AG04450 (cell line): ENCODE measurements around the gene ARHGAP26. TPM values are rescaled to one million over a fixed set of nuclear protein-coding genes. Genes with fewer than 3 reads are reported as not detected.

Experiments
- CTCF ChIA-PET: fragments of 300-600, 350-600 bp; formaldehyde crosslinking; extraction: SDS; loops from one replicate; lab custom pipeline; 2022; ENCODE audit warnings: antibody characterized with exemption, inconsistent platforms; lab: Charles Lee
- POLR2A ChIA-PET: fragments of 350-600 bp; formaldehyde crosslinking; extraction: SDS; loops from one replicate; lab custom pipeline; 2021; ENCODE audit warnings: antibody characterized with exemption, inconsistent platforms; lab: Yijun Ruan, JAX
- DNase-seq: peaks from one replicate; pipeline ENCODE4 v3.0.0-alpha.2; 2011; ENCODE audit warnings: low read depth, low spot score
- H3K27ac ChIP-seq: one replicate; pipeline ENCODE4 v1.5.1; 2012; ENCODE audit warnings: low read depth, low read length, control low read depth
- H3K27me3 ChIP-seq: one replicate; pipeline ENCODE4 v1.6.0; 2012; ENCODE audit warnings: low read length; ENCODE audit not compliant: control insufficient read depth, insufficient read depth
- H3K4me3 ChIP-seq: 2 replicates; pipeline ENCODE4 v1.5.1; 2011; ENCODE audit warnings: mild to moderate bottlenecking, low read depth, low read length, control low read depth
- H3K9me3 ChIP-seq: 2 replicates; pipeline ENCODE4 v1.5.1; 2012; ENCODE audit warnings: low read length; ENCODE audit not compliant: control insufficient read depth, insufficient read depth
- polyA plus RNA-seq: library from polyadenylated mRNA; depleted of rRNA; stranded (reverse); fragments of >200 nt; gene quantifications from 2 replicates; pipeline ENCODE4 v1.2.3, GENCODE V29; 2011
- TF ChIP-seq, protein P1 (sequence below): IDR thresholded peaks from 2 replicates; pipeline ENCODE4 v1.5.1; 2011; ENCODE audit warnings: low read depth, low read length, control low read depth, inconsistent platforms

The ARHGAP26 gene
- polyA plus RNA-seq, 1 experiment, result 0.56 TPM

DNA sequence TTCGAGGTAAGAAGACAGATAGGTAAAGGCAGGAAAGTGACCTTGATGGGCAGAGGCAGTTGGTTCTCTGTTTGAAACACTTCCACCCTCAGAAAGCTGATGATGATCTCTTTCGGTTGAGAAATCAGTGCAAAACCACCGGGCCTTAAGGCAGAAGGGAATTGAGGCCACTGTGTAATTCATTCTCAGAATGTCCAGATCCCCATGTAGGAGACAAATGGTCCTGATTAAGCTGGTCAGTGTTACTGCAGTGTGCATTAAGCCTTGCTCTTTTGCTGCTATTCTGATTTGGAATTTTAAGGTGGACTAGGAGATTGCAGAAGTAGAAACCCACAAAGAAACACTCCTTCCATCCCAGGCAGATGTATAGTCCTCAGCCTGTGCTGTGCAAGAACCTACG lies 255.2 kb downstream of the ARHGAP26 start:
- TF ChIP-seq, protein P1, sequence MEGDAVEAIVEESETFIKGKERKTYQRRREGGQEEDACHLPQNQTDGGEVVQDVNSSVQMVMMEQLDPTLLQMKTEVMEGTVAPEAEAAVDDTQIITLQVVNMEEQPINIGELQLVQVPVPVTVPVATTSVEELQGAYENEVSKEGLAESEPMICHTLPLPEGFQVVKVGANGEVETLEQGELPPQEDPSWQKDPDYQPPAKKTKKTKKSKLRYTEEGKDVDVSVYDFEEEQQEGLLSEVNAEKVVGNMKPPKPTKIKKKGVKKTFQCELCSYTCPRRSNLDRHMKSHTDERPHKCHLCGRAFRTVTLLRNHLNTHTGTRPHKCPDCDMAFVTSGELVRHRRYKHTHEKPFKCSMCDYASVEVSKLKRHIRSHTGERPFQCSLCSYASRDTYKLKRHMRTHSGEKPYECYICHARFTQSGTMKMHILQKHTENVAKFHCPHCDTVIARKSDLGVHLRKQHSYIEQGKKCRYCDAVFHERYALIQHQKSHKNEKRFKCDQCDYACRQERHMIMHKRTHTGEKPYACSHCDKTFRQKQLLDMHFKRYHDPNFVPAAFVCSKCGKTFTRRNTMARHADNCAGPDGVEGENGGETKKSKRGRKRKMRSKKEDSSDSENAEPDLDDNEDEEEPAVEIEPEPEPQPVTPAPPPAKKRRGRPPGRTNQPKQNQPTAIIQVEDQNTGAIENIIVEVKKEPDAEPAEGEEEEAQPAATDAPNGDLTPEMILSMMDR, result no peak
- no peak for DNase-seq
- ChIA-PET POLR2A (interaction anchor here (0.6 kb wide), 1 partner anchor 379 kb away, joined by 5 read pairs; no protein-coding TSS in a partner anchor), CTCF (no interaction called here)
- no peak overlapping the region for H3K4me3 ChIP-seq
- no peaks in the 10 kb centered on the region for H3K27me3 ChIP-seq
- no peak overlapping the region for H3K27ac ChIP-seq
- no peaks in the 10 kb centered on the region for H3K9me3 ChIP-seq

GRCh38 chr5:143025971-143026370 lies 255.8 kb downstream of the ARHGAP26 start:
- POLR2A ChIA-PET, result no interaction called here
- no peaks in the 10 kb centered on the region for H3K27me3 ChIP-seq
- TF ChIP-seq, protein P1, result no peak
- DNase-seq, result no peak
- H3K9me3 ChIP-seq, result no peaks in the 10 kb centered on the region
- CTCF ChIA-PET, result interaction anchor here (0.5 kb wide), 1 partner anchor 10 kb away, joined by 4 read pairs; no protein-coding TSS in a partner anchor
- H3K4me3 ChIP-seq, result no peak overlapping the region
- no peak overlapping the region for H3K27ac ChIP-seq

DNA sequence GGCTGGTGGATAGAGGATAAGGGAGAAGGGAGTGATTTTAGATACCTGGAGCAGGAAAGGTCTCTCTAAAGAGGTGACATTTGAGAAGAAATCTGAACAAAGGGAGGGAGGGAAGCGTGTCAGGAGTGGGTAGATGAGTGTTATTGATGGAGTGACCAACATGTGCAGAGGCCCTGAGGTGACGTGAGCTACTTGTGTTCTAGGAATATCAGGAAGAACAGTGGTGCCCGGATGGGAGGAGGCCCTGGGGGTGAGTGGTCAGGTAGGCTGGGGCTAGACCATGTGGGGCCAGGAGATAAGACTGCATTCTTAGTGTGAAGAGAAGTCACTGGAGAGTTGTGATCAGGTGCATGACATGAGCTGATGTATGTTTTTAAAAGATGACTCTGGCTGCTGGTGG lies 256.2 kb downstream of the ARHGAP26 start:
- ChIA-PET CTCF (interaction anchor here (0.5 to 1.2 kb wide), 2 partner anchors 10 to 313 kb away, joined by 4 read pairs; no protein-coding TSS in a partner anchor), POLR2A (no interaction called here)
- Histone ChIP-seq H3K4me3 (no peak overlapping the region), H3K27ac (no peak overlapping the region), H3K27me3 (no peaks in the 10 kb centered on the region), H3K9me3 (no peaks in the 10 kb centered on the region)
- no peak for DNase-seq
- TF ChIP-seq, protein P1, result no peak

DNA sequence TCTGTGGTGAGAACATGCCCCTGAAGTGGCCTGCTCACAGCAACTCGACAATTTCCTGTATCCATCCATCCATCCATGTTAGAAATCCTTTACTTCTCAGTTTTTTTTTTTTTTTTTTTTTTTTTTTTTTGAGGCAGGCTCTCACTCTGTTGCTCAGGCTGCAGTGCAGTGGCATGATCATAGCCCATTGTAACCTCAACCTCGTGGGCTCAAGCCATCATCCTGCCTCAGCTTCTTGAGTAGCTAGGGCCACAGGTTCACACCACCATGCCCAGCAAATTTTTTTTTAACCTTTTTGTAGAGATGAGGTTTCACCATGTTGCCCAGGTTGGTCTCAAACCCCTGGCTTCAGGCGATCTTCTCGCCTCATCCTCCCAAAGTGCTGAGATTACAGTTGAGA lies 259.1 kb downstream of the ARHGAP26 start:
- H3K4me3 ChIP-seq, result no peak overlapping the region
- H3K9me3 ChIP-seq, result no peaks in the 10 kb centered on the region
- H3K27ac ChIP-seq, result no peak overlapping the region
- ChIA-PET CTCF (interaction anchor here (0.6 kb wide), 1 partner anchor 153 kb away, joined by 8 read pairs; no protein-coding TSS in a partner anchor), POLR2A (no interaction called here)
- peaks cover 5% of the 10 kb centered on the region for H3K27me3 ChIP-seq
- TF ChIP-seq, protein P1, result no peak
- DNase-seq, result no peak

- H3K9me3 ChIP-seq, result no peaks in the 10 kb centered on the region
- no peak overlapping the region for H3K4me3 ChIP-seq
- TF ChIP-seq, protein P1, result no peak
- DNase-seq, result no peak
- H3K27ac ChIP-seq, result no peak overlapping the region
- ChIA-PET POLR2A (no interaction called here), CTCF (no interaction called here)
- peaks cover 5% of the 10 kb centered on the region for H3K27me3 ChIP-seq
Observed at GRCh38 chr5:143030349-143030748, 260.2 kb downstream of the ARHGAP26 start.
